GM19328 (cell line): ENCODE measurements around the gene RANBP3L.
"Not testable (repeated sequence)": the region's sequence is repeated elsewhere in the genome, so short reads cannot be mapped to it uniquely, and the experiment has no call there.

Experiments
- ATAC-seq: cut with Tn5 transposase; IDR thresholded peaks from one replicate; pipeline ENCODE4 v1.9.1; 2021; ENCODE audit warnings: mild to moderate bottlenecking, moderate library complexity; ENCODE audit not compliant: unreplicated experiment

The RANBP3L gene

DNA sequence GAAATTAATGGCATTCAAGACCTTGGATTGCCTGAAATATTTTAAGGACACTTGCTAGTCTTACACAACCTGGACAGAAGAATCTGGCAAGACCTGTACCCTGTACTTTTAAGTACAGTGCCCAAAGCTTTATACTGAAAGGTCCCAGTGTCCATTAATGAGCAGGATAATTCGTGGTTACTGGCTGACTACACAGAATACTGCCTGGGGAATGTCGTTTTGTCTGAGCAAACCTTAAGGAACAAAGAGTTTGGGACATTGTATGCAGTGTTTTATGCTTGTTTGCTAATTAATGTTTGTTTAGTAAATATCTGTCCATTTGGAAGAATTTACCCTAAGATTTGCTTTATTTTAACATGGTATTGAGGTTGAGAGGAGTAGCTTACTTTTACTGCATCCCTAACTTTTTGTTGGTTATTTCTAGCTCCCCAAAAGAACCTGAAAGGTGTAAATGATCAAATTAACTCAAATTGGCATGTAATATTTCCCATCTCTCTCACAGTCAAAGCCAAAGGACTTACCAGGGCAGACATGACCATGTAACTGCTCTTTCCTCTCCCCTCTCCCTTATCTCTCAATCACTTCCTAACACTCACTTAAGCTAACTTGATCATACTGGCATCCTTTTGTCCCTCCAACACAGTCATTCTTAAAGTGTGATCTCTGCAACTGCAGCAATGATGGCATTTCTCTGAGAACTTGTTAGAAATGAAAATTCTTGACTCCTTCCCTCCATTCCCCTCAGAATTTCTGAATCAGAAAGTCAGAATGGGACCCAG lies 15.7 kb downstream of the RANBP3L start:
- ATAC-seq, result no peak

DNA sequence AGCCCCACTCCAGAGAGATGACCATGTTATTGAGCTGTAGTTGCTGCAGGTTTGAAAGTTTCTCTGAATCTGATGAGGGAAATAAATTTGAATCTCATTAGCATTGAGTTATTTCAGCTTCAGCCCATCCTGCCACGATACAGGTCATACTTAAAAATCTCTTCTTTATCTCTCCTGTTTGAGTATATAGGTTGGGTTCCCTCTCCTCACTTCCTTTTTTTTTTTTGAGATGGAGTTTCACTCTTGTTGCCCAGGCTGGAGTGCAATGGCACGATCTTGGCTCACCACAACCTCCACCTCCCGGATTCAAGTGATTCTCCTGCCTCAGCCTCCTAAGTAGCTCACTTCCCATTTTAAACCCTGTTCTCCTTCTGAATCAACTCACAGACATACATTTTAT lies 17.9 kb downstream of the RANBP3L start:
- ATAC-seq, result not testable (repeated sequence)

DNA sequence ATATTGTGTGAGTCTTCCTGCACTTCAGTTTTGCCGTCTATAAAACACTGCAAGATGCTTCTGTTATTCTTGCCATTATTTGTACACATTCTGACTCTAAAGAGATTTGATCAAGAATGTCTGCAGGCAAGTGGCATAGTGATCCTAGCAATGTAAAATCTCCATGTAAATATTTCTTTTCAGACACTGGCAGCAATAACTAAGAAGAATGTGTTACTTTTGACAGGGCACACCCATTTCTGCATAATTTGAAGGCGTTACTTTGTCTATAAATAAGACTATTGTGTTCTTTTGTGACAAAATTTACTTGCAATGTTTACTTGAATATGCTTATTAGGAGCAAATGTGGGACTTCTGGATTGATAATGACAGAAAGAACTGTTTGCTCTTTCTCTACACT lies 20.1 kb downstream of the RANBP3L start:
- no peak for ATAC-seq

DNA sequence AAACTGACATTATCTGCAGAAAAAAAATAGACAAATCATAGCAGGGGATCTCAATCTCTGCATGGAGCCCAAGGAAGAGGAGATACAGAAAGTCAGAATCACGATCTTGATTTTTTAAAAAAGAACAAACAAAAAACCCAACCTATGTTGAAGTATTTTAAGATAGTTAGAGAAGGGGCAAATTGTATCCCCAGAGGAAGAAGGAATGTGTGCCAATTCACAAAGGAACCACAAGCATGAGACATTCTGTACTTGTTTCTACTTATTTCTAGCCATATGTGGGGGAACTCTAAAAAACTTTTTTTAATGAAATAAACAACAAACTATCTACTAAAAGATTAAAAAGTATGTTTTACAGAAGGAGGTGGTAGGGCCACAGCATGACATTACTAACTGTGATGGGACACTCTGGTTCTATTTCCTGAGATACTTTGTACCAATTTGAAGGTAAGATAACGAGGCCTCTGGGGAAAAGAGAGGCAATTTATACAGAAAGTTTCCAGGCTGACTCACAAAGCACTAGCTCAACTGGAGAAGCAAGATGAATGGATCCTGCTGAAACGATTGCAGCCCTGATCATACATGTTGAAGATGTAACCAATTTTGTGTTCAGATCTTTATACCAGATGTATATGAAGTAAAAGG lies 22.5 kb downstream of the RANBP3L start:
- no peak for ATAC-seq

DNA sequence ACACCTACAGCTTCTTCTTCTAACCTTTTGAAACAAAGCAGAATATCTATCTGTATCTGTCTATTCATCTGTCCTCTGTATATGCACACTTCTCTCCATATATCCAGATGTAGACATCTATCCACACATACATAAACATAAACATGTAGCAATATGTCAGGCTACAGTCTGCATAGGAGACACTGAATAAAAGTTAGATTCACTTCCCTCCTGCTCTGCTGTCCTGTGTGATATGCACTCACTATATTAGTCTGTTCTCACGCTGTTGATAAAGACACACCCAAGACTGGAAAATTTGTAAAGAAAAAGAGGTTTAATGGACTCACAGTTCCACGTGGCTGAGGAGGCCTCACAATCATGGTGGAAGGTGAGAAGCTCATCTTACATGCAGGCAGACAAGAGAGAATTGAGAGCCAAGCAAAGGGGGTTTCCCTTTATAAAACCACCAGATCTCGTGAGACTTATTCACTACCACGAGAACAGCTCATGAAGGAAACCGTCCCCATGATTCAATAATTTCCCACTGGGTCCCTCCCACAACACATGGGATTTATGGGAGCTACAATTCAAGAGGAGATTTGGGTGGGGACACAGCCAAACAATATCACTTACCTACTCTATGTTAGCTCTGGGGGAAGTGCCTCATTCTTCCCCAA lies 24.1 kb downstream of the RANBP3L start:
- ATAC-seq, result no peak

DNA sequence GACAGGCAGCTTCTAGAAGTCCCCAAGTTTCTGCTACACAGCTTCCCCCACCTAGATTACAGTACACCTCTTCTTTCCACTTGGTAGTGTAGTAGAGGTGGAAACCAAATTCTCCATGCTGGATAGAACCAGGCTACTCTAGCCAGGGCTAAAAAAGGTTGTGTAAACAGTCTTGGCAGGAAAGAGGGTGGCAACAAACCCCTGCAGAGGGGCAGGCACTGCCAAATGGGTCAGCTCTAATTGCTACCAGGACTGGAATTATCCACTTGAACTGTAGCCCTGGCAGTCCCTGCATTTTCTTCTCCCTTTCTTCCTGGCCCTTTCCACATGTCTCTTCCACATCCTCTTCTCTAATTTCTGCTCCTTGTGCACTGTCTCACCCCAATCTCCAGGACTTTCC lies 24.8 kb downstream of the RANBP3L start:
- ATAC-seq, result no peak

DNA sequence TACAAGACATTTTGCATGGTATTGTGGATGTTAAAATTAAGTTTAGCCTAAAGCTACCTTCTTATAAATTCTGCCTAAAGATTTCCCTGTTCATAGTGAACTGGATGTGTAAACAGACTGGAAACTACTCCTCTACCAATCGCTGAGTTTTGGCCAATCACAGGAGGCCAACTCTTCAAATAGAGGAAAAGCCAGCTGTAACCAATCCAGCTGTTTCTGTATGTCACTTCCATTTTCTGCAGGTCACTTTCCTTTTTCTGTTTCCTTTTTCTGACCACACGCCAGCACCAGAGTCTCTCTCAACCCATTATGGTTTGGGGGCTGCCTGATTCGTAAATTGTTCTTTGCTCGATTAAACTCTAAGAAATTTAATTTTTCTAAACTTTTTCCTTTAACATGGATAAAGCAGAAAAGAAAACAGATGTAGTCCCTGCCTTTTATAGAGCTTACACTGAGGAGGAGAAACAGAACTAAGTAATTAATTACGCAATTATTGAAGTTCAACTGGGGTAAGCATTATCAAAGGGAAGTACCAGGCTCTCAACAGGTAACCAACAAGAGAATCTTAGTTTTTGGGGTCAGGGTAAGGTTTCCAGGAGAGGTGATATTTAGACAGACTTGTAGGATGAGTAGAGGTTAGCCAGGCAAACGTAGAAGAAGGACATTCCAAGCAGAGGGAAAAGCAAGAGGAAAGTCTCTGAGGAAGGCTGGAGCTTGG lies 27.7 kb downstream of the RANBP3L start:
- no peak for ATAC-seq

DNA sequence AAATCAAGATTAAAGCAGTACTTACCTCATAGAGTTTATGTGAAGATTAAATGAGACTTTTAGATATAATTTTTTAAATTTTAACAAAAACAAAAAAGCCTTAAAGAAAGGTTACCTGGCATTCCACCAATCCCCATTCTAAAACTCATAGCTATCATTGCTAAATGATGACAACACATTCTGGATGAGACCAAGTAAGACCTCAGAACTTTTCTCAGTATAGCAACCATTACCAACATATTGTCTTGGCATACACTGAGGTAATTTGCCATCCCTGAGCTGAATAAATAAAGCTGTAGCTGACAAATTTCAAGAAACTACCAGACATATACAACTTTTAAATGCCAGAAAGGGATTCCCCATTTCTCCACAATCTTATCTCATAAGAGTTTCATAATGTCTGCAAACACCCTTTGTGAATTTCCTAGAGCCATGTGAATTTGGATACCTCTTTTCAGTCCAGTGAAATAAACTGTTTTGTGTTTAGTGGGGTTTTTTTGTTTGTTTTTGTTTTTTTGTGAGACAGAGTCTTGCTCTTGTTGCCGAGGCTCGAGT lies 29.5 kb downstream of the RANBP3L start:
- ATAC-seq, result no peak

DNA sequence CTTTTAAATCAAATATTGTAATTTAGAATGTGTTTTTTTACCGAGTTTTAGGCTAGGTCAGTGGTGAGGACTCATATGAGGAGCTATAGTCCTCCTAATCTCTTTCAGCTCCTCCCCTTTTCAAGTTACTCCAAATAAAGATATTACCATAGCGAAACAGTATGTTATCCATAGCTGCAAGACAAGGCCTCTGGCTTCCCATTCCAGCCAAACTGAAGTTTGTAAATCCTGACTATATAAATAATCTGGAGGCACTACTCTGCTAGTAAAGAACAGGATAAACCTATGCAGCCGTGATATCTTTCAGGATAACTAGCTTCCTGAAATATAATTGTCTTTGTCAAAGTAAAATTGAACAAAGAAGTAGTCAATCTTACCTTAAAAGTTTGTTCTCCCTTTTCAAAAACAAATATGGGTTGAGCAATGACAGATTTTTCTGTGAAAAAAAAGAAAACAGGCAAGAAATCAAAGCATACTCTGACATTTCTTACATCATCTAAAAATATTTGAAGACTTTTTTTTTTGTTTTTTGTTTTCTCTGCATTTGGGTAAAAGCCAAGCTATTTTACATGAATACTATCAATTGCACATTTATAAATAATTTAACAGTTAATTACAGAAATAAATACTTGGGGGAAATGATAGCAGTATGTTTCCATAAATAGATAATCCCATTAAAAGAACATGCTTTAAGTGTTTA lies 30.7 kb downstream of the RANBP3L start:
- ATAC-seq, result no peak

DNA sequence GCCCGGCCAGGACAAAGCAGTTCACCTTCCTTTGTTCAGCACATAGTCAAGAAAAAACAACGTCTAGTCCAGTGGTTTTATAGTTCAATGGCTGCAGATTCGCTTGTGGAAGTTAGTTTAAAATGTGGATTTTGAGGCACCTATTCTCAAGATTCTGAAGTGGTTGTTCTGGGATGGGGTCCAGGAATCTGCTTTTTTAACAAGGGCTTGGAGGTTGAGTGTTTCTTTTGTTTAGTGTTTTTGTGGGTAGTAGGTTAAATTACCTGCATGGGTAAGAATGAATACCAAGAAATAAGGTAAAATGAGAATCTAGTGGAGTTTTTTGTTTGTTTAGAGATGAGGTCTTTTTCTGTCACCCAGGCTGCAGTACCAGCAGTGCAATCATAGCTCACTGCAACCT lies 31.5 kb downstream of the RANBP3L start:
- ATAC-seq, result no peak

DNA sequence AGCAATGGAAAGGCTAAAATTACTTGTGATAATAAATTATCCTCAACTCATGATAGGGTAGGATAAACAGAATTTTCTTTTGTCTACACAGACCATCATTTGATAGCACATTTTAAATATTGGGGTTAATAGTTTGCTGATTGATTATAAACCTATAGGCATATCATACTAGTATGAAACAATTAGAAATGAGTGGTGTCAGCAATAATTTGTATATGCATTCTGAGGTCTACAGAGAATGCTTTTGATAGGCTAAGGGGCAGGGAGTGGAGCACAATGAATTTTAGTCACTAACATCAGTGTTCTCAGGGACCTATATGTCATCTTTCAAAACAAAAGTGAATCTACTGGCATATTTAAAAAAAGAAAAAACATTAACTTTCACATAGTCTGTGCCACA lies 32.2 kb downstream of the RANBP3L start:
- ATAC-seq, result no peak

DNA sequence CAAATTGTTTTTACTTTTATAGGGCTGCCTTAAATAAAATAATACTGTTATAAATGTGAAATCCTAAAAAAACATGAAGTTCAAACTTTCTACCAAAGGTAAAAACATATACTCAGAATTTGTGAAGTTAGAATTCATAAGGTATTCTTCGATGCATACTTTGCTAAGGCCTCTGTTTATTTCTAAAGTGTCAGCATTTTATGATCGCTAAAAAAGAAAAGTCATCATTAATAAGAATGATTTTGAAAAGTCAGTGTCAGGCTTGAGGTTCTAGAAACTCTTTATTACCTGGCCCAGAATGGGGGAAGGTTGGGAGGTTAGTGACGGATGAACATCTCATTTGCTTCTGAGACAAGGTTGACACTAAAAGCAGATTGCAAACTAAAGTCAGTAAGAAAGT lies 33.8 kb downstream of the RANBP3L start:
- ATAC-seq, result no peak

DNA sequence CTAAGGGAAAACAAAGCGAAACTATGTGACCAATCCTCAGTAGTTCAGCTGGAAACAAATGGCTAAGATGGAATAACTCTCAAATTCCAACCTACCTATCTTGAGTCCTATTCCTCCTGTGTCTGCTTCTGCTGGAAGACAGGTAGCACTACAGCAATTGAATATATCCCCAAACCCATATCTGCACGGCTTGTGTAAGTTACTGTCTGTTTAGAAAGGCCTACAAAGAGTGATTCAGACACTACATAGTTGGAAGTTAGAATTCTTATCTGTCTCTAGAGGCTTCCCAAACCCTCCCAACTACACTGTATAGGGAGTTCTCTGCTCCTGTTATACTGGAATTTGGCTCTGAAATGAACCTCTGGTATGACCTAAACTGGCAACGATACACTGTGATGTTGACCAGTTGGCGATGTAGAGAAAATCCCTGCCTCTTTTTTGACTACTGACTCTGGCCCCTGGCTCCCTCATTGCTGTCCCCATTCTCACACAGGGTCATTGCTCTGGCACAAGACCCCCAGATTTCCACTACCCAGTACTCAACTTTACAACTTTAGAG lies 37.4 kb downstream of the RANBP3L start:
- no peak for ATAC-seq

DNA sequence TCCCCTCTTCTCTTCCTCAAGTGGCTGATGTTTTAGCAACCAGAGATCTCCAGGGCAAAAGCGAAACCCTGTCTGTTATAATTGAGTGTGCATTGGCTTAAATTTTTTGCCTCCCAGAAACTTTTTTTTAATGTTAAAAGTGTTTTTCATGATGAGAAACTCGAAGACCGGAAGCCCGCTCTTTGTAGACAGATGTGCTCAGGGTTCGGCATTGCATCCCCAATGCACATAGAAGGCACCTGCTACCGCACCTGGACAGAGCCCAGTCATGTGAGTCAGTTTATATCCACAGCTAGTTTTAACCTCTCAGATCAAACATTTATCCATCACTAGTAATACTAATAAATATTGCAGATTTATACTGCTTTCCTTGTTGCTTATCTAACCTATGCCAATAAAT lies 40.5 kb downstream of the RANBP3L start:
- no peak for ATAC-seq

DNA sequence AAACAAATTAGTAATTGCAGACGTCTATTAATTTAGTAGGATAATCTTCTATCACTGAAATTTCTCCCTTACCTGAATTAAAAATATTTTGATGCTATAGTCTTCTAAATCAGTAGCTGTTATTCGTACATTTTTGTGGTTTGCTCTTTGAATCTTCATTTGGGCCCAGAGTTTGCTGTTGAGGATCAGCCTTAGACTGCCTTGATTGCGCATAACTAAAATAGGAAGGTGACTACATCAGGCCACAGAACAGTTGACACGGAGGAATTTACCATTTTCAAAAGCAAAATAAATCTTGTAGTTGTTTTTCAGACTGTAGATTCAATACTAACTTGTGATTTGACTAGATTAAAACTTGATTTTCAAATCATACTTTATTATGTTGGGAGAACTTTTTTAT lies 48.1 kb downstream of the RANBP3L start:
- ATAC-seq, result no peak

DNA sequence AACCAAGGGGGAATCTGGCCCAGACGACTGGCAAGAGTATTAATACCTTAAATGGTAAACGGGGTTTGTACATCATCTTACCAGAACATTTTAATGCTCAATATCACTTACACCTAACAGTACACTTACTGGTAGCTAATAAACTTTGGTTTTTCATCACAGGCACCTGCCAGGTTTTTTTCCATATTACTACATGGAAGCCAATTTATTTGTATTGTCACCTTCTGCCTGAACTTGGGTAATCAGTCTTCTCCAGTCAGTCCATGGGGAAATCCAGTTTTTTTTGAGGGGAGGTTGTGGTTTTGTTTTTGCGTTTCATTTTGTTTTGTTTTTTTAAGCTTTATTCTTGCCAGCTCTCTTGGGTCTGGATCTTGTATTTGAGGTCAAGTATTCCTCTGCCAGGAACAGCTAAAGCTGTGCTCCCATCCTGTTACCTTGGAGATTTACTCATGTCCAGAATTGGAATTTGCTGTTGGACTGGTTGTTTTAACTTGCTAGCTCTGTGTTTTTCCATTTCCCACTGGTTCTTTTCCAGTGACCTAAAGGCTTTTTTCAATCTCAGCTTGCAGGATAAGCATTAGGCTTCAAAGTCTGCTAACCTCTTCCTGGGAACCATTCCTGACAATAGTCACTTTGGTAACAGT lies 48.9 kb downstream of the RANBP3L start:
- no peak for ATAC-seq

DNA sequence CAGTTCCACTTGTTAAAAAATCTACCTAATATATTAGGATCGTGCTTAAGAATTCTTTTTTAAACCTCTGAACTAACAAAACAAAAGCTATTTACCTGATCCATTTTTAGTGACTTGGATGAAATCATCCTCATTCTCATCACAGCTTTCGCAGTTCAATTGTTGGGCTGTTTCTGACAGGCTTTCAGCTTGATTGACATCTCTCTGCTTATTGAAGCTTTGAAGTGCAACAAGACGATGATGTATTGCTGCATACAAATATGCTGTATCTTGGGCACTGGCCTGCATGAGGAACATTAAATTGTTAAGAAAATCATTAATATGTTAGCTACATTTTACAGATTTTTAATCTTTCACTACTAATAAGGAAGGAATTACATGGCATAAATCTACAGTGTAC lies 50.5 kb downstream of the RANBP3L start:
- no peak for ATAC-seq

DNA sequence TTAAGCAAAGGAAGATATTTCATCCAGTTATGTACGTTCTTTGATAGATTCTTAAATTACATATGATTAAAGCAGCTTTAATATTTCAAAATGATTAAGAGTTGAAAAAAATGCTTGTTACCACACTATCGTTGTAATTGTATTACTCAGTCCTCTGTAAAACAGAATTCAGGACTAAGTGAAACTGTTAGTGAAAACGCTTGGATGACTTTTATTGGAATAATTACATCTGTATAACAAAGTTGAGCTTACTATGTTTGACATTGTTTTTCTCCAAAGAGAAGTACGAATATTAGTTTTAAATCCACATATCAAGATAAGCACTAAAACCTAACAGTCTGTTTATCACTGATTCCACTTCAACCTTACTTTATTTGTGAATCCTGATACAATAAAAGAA lies 51.3 kb downstream of the RANBP3L start:
- no peak for ATAC-seq

DNA sequence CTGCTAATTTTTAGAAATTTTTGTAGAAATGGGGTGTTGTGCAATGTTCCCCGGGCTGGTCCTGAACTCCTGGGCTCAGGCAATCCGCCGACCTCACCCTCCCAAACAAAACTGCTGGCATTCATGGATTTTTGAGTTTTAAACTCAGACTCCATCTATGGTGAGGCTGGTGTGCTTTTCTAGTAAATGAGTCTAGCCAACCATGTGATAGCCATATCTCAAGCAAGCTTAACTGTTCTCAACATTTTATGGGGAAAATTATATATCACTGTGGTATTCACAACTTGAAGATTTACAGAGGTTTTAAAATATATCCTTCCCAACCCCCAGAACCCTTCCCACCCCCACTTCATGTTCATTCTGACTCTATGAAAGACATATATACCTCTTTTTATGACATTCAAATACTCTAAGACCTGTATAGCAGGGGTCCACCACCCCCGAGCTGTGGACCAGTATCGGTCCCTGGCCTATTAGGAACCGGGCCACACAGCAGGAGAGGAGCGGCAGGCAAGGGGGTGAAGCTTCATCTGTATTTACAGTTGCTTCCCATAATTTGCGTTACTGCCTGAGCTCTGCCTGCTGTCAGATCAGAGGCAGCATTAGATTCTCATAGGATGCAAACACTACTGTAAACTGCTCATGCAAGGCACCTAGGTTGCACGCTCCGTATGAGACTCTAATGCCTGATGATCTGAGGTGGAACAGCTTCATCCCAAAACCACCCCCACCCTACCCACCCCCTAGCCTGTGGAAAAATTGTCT lies 55.5 kb downstream of the RANBP3L start:
- ATAC-seq, result no peak
